Activated CD8-positive, alpha-beta memory T cell treated with anti-CD3 and anti-CD28 coated beads for 36 hours (primary cell): ENCODE results near the gene ZNF431. TPM values are rescaled to one million over a fixed set of nuclear protein-coding genes. Genes with fewer than 3 reads are reported as not detected.
"Not testable (repeated sequence)": the region's sequence is repeated elsewhere in the genome, so short reads cannot be mapped to it uniquely, and the experiment has no call there.

Experiments
- CTCF ChIA-PET: fragments of 350-600 bp; sonication (Branson Sonifier 250); formaldehyde crosslinking; loops from one replicate; lab custom pipeline; 2021; ENCODE audit warnings: antibody characterized with exemption; lab: Charles Lee
- POLR2A ChIA-PET: fragments of 350-600 bp; sonication (Branson Sonifier 250); formaldehyde crosslinking; loops from one replicate; lab custom pipeline; 2021; ENCODE audit warnings: antibody characterized with exemption; lab: Charles Lee
- total RNA-seq, 2 experiments: library from RNA; stranded (reverse); gene quantifications; one replicate each; pipeline ENCODE4 v1.2.3, GENCODE V29; 2021

Gene ZNF431
- total RNA-seq, 2 experiments from 2014 or later = 12.2 to 13.8 TPM

DNA sequence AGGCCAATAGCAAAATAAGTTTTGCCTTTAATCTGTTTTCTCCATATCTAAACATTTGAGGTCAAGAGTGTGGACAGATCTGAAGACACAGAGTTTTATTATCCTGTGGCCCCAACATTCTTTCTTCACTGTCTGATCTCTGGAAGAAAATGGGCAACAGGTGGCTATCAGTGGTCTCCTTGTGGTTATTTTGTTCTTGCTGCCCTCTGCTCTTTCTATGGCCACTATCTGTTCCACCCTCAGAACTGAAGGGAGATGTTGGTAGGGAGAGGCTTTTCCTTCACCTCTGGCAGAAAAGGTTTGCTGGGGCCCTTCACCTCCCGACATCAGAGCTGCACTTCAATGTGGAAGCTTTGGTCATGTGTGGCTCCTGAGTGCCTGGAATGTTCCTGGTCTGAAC lies 834 bp upstream of the ZNF431 start:
- POLR2A ChIA-PET = interaction anchor here (0.6 to 1.4 kb wide), 2 partner anchors 120 to 139 kb away, joined by 3 to 10 read pairs; partner anchors contain the start of gene ZNF430
- CTCF ChIA-PET = not testable (repeated sequence)

DNA sequence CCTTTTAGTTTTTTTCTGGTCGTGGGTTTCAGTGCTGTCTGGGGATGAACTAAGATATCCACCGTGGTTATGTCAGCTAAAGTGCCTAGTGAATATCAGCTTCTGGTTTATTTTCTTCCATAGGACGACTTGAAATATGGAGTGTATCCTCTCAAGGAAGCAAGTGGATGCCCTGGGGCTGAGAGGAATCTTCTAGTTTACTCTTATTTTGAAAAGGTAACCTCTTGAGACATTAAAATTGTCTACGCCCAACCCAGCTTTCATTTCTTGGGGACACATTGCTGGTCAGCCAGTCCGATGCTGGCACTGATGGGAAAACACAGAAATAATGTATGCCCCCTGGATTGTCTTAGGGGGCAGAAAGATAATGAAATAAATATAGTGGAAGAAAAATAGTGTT lies 1.6 kb downstream of the ZNF431 start:
- ChIA-PET POLR2A (no interaction called here), CTCF (no interaction called here)

- ChIA-PET POLR2A (no interaction called here), CTCF (no interaction called here)
Measured at GRCh38 chr19:21143854-21144253, 2.0 kb downstream of the ZNF431 start.

DNA sequence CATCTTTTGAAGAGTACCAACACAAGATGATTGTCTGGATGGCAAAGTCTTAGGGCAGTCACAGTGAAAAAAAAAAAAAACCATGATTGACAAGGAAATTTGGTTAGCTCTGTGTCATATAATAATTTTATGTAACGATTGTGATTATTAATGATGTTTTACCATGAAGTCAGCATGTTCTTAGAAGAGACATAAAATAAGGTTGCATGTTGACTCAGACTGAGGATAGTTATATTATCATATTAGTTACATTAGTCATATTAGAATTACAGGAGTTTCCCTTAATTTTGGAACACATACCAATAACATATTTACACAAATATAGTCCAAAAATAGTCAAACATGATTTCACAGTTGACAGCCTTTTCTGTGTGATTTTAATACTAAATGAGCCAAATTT lies 5.7 kb downstream of the ZNF431 start:
- ChIA-PET CTCF (no interaction called here), POLR2A (interaction anchor here (0.6 kb wide), 1 partner anchor 146 kb away, joined by 5 read pairs; no protein-coding TSS in a partner anchor)

DNA sequence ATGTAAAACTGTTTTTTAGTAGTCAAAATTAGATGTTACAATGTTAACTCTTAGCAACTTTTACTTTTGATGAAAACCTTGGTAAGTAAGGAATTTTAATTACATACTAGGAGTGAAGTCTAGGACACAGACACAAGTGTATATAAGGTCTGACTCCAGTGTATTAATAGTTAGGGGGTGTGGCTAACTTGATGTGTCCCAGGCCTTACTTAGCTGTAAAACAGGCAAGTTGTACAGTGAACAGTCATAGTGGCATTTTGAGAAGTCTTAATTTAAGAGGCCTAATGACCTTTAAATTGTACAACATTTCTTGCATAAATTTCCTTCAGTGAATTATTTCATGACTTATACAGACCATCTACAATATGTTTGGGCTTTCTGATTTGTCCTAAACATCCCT lies 6.8 kb downstream of the ZNF431 start:
- ChIA-PET POLR2A (no interaction called here), CTCF (no interaction called here)

- CTCF ChIA-PET = no interaction called here
- POLR2A ChIA-PET = no interaction called here
Measured at GRCh38 chr19:21149877-21150276, 8.0 kb downstream of the ZNF431 start.

DNA sequence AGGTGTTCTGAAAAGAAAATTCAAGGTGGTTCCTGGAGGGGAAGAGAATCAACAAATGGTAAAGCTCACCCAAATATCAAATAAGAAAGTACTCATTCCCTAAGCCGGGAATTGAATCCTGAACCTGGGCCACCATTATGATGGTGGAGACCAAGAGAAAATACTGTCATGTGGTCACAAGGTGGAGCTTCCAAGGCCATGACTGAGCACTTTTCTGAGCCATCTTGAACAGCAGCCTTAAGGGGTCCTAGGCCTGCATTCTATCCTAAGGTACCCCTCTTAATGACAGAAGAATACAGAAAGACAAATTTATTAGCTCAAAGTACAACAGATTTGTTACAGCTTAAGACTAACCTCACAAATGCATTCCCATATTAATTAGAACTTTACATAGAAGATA lies 9.6 kb downstream of the ZNF431 start:
- ChIA-PET CTCF (no interaction called here), POLR2A (no interaction called here)

- CTCF ChIA-PET = no interaction called here
- POLR2A ChIA-PET = no interaction called here
Measured at GRCh38 chr19:21158523-21159135, 16.8 kb downstream of the ZNF431 start.

DNA sequence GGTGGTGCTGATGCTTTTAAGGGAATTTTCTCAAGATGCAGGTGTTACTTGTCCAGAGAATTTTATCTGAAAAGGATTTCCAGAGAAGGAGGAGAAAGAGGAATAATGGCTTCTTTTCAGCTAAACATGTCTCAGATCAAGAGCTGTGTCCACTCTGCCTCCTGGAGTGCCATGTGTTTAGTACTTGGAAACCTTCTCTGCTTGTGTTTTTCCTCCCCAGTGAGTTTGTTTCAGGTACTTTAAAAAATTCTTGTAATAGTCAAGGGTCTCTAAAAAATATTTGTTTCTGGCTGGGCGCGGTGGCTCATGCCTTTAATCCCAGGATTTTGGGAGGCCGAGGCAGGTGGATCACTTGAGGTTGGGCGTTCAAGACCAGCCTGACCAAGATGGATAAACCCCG lies 22.7 kb downstream of the ZNF431 start:
- POLR2A ChIA-PET = interaction anchor here (0.6 kb wide), 1 partner anchor 151 kb away, joined by 3 read pairs; no protein-coding TSS in a partner anchor
- CTCF ChIA-PET = no interaction called here

DNA sequence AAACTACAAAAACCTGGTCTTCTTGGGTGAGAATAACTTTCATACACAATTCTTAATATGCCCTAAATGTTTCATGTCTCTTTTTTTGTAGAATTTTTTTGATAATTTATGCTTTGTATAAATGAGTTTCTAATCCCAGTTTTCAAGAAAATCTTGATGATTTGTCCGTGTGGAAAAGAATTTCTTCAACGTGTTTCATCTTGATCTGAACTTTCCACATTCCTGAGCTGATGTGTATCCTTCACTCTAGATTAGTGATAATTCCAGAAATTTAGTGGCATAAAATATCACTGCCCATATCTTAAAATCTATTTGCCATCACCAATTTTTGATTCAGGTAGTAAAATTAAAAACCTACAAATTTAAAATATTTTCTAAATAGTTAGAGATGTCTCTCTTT lies 24.6 kb downstream of the ZNF431 start:
- POLR2A ChIA-PET = no interaction called here
- CTCF ChIA-PET = no interaction called here

DNA sequence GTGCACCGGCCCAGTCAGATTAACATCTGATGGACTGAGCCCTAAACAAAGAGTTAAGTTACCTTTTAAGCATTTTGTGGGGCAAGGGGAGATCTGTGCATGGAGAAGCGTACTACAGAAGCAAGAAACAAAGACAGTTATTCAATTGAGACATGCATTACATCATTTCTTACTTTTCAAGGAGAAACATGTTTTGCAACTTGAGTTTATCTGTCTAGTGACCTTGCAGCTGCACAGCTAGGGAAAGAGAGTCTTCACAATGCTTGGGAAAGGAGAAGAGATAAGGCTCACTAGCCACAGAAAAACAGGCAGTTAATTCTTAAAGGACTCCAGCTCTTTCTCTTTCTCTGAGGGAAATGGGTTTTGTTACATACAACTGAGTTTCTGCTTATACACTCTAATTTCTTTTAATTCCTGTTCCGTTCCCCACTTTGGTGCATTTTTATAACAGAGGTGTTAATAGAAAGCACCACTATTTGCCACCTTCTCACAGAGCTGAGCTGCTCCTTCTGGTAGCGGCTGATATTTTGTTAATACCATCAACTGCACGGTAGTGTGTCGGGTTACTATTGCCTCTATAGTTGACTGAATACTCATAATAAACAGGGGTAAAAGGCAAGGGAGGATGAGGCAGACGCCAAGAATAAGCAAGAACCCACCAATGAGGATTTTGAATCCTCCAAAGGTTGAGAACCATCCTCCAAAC lies 55.9 kb downstream of the ZNF431 start:
- POLR2A ChIA-PET = no interaction called here
- CTCF ChIA-PET = no interaction called here

GRCh38 chr19:21202865-21203494 lies 61.1 kb downstream of the ZNF431 start:
- ChIA-PET CTCF (interaction anchor here (0.6 to 0.8 kb wide), 2 partner anchors 96 to 482 kb away, joined by 3 to 4 read pairs; no protein-coding TSS in a partner anchor), POLR2A (no interaction called here)

- CTCF ChIA-PET = no interaction called here
Measured at GRCh38 chr19:21210037-21210621, 68.3 kb downstream of the ZNF431 start.

GRCh38 chr19:21221693-21222092 lies 79.9 kb downstream of the ZNF431 start:
- ChIA-PET POLR2A (no interaction called here), CTCF (no interaction called here)

More at GRCh38 chr19:21210037-21210621, 68.3 kb downstream of the ZNF431 start:
- POLR2A ChIA-PET = no interaction called here

DNA sequence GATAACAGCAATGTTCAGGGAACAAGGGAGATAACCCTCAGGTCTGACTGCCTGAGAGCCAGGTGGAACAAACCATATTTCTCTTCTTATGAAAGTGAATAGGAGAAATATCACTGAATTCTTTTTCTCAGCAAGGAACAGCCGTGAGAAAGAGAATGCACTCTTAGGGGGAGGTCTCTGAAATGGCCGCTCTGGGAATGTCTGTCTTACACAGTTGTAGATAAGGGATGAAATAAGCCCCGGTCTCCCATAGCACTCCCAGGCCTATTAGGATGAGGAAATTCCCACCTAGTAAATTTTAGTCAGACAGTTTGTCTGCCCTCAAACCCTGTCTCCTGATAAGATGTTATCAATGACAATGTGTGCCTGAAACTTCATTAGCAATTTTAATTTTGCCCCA lies 88.1 kb downstream of the ZNF431 start:
- POLR2A ChIA-PET, CTCF ChIA-PET: not testable (repeated sequence)

- POLR2A ChIA-PET = no interaction called here
Measured at GRCh38 chr19:21233691-21234090, 91.9 kb downstream of the ZNF431 start.

GRCh38 chr19:21236751-21237150 lies 94.9 kb downstream of the ZNF431 start:
- POLR2A ChIA-PET, CTCF ChIA-PET: not testable (repeated sequence)

More at GRCh38 chr19:21233691-21234090, 91.9 kb downstream of the ZNF431 start:
- CTCF ChIA-PET = no interaction called here

DNA sequence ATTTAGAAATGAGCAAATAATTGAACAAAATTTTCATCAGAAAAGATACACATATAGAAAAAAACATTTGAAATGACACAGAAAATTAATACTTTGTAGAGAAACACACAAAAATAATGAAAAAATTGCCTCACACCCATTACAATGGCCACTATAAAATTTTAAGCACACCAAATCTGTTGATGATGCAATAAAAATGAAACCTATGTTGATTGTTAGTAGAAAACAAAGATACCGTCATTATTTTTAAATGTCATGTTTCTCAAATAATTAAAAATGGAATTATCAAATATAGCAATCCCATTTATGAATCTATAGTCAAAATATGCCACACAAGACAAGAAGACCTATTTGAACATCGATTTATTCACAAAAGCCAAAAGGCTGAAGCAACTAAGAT lies 96.8 kb downstream of the ZNF431 start:
- CTCF ChIA-PET = no interaction called here
- POLR2A ChIA-PET = no interaction called here
